ENCODE measurements around the gene TMEM242. TPM values are rescaled to one million over a fixed set of nuclear protein-coding genes. Genes with fewer than 3 reads are reported as not detected.
A peak's percentile ranks its signal among the peaks of the same experiment; 100 is the strongest.
"Not testable (repeated sequence)": the region's sequence is repeated elsewhere in the genome, so short reads cannot be mapped to it uniquely, and the experiment has no call there.

Gene TMEM242
- total RNA-seq, 1 donor from 2014 or later: 7.5 TPM

DNA sequence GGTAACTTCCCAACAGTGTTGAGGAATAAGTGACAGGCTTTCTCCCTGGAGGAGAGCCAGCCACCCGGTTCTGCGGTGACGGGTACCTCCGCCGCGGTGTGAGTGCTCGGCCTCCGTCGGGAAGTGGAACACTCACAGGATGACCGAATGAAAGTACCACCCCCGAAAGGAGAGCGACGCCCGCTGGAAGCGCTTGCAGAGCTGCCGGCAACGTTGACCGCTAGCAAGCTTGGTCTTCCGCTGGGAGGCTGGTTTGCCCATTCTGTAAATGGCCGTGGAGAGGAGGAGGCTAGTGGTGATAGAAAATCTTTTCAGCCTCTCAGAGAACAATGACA is 614 bp upstream of the TMEM242 start:
- peak; percentile 92 for DNase-seq

DNA sequence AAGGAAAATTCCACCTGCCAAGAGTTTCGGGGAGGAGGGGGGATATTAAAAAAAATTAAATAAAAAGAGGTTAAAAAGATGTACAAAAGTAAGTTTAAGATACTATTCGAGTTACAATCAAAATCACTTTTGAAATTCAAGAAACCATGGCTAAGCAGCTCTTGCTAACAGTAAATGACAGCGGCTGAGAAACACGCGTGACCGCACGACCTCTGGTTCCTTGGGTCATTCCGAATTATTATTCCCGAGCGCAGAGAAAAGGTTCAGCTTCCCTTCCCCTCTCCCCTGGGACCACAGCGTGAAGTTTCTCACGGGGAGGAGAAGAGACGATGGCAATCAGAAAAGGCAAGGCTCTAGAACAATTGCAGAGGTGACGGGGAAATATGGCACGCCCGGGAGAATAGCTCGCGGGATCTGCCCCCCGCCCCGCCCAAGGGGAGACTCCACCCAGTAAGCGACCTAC is 496 bp downstream of the TMEM242 start:
- peak; percentile 92 for DNase-seq

GRCh38 chr6:157316871-157317814 is 6.2 kb downstream of the TMEM242 start:
- DNase-seq: peak; percentile 96

DNA sequence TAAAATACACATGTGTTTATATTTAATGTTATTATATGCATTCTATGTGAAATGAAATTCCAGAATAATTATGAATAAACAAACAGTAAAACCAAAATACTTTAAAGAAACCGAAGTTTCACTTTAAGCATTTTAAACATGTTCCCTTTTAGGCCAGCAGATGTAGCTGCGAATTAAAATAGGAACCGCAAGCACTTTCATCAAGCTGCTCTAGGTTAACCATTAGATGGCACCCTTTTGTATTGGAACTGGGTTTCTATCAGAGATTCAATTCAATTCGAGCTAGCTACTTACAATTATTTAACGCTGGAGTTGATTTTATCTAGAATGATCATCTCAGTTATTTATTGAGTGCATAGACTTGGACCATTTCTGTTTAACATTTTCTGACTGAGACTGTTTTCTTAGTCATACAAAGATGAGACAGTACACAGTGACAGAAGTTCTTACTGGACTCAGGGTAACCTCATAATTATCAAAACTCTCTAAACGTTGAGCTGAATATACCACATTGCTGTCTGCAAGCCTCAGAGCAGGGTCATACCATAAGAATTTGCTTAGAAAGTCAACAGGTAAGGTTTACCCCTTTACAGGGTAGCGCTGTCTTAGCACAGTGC is 8.5 kb downstream of the TMEM242 start:
- peak; percentile 88 for DNase-seq

- DNase-seq: no peak
Observed at GRCh38 chr6:157313531-157314467, 9.5 kb downstream of the TMEM242 start.

- no peak for DNase-seq
Observed at GRCh38 chr6:157312757-157313156, 10.6 kb downstream of the TMEM242 start.

- DNase-seq: not testable (repeated sequence)
Observed at GRCh38 chr6:157310693-157311092, 12.6 kb downstream of the TMEM242 start.

GRCh38 chr6:157307661-157308060 is 15.7 kb downstream of the TMEM242 start:
- DNase-seq: no peak

- peak; percentile 36 for DNase-seq
Observed at GRCh38 chr6:157305670-157306653, 17.4 kb downstream of the TMEM242 start.

DNA sequence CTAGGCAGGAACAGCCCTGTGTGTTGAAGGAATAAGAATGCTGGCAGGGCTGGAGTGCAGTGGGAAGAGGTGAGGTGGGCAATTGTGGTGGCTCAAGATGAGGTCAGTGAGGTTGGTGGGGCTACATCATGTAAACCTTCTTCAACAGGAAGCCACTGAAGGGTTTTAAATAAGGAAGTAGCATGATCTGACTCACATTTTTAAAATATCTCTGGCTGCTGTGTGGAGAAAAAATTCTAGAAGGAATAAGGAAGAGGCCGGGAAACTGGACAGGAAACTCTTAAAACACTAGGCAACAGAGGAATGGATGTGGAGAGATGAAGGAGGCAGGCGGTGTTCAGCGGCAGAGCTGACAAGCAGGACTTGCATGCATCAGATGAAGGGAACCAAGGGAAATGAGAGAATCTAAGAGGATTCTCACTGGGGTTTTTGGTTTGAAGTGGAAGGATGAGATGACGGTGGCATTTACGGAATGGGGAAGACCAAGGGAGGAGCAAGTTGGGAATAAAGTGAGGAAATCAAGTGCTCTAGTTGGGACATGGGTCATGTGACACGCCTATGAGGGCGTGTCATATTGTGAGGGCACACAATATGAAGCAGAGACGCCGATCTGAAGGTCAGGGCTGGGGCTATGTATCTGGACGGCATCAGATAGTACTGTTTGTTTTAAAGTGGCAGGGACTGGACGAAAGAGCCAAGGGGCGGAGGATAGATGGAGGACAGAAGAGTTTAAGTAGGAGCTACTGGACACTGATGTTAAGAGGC is 18.2 kb downstream of the TMEM242 start:
- peak; percentile 84 for DNase-seq

- DNase-seq: no peak
Observed at GRCh38 chr6:157302736-157303135, 20.6 kb downstream of the TMEM242 start.

DNA sequence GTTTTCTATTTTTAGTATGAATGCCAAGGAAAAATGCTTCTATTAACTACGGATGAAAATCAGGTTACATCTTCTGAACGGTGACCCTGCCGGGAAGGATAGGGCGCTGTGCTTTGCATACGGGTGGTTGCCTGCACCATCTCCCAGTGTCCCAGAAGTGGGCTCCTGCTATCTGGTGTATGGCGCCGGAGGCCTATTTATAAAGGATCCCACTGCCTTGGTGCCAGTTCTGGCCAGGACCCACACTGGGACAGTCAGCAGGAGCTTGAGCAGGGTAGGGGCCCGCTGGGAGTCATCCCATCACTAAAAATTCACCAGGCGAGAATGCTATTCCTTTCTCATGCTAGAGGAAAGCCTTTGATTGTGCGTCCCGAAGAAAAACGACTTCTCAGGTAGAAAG is 22.9 kb downstream of the TMEM242 start:
- no peak for DNase-seq

DNA sequence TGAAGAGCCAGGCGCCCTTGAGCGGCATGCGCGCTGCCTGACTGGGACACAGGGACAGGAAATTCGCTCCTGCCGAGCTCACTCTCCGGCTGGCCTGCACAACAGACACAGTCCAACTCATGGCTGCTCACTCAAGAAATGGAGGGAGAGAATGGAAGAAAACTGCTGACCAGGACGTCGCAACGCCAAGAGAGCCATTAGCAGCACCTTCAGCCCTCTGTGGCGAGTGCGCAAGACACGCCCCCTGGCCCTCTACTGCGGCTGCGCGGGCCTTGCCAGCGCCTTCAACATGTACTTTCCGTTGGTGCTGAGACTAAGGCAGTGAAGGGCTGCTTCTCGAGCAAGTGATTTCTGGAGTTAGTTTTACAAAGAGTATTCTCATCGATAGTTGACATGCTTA is 23.3 kb downstream of the TMEM242 start:
- no peak for DNase-seq

GRCh38 chr6:157298216-157298724 is 25.0 kb downstream of the TMEM242 start:
- no peak for DNase-seq

DNA sequence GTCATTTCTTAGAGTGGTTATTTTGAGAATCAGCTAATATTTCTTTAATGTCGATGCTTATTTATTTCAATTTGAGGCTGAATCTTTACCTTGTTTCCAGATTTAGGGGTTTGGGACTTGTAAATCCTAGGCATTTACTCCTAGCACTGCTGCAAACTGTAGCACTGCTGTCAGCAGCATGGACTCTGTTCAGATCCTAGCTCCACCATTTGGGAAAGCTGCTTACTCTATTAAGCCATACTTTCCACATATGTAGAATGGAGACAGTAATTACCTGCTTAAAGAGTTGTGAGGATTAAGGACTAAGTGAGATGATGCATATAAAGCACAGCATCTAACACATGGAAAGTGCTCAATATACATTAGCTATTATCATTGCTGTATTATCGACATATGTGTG is 28.7 kb downstream of the TMEM242 start:
- DNase-seq: no peak

GRCh38 chr6:157293780-157294179 is 29.5 kb downstream of the TMEM242 start:
- no peak for DNase-seq

DNA sequence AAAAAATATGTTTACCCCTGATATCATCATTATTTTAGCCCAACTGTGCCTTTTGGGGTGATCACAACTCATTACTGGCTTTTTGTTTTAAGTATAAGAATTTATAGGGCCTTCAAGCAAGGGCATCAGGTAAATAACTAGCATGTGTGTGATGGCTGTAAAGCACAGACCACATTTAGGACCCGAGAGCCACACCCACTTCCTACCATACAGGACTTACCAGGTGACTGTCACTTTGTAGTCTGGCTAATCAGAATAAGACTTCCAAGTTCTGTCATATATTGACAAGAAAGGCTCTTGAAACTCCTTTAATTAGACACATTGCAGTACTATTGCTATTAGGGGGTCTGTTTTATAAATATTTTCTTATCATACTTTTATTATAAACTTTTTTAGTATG is 31.1 kb downstream of the TMEM242 start:
- DNase-seq: no peak

DNA sequence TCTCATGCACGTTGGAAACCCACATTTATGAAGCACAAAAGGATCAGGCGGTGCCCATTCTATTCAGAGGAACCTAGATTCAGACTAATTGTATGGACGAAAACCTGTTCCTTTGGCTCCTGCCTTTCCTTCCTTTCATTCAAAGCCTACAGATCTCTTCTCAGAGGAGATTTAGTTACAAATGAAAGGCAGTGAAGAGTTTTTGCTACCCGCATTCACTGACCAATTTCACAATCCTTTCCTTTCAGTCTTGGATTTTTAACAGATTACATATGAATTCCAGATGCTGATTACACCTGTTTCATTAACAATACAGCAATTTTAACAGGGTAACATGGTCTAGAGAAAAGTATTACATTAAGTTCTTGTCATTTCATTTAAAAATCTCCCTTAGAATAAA is 32.0 kb downstream of the TMEM242 start:
- DNase-seq: no peak

- no peak for DNase-seq
Observed at GRCh38 chr6:157290797-157291196, 32.5 kb downstream of the TMEM242 start.

GRCh38 chr6:157289764-157290163 is 33.6 kb downstream of the TMEM242 start:
- no peak for DNase-seq

DNA sequence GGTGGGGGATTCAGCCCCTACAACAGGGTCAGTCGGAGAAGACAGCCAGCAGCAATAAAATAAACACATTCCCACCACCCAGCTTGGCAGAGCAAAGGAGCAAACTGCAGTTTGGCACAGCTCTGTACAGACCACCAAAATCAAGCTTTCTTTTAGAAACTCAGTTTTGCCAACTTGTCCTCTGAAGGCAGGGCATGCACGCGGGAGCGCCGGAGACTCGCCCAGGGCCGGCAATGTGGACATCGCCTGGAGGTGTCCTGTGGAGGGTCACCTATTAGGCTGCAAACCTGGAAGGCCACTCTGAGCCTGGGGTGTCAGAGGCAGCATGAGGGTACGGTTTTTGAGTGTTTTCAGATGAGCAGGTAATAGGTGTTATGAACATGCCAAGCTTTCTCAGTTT is 34.7 kb downstream of the TMEM242 start:
- DNase-seq: no peak
